Sciatic nerve (tissue), 2 donors: ENCODE measurements around the gene C1orf52. TPM values are rescaled to one million over a fixed set of nuclear protein-coding genes. Genes with fewer than 3 reads are reported as not detected.

Source experiments
- ATAC-seq: fragments of 200-7000 bp; cut with Tn5 transposase; one replicate; pipeline ENCODE4 v1.9.1; 2020; ENCODE audit warnings: mild to moderate bottlenecking, moderate library complexity
- DNase-seq: peaks from one replicate; pipeline ENCODE4 v3.0.0-alpha.2; 2020; ENCODE audit warnings: low spot score
- intact Hi-C: fragments of 100-400 bp; cut with DNase I; formaldehyde crosslinking; loops from one replicate; pipeline ENCODE4 v1.14.2; 2022
- total RNA-seq: library from RNA; stranded (reverse); fragmentation: NEBNext Ultra II Directional; extraction: Animal tissue kit (Norgen Biotek cat#: 25700); gene quantifications from one replicate; pipeline ENCODE4 v1.2.1, GENCODE V29; 2021
- donor health status: DM: no; HTN: no; CAD: no.
- donor health status: DM: no; HTN: no; CAD: no.

C1orf52 gene
- total RNA-seq, 1 donor from 2014 or later, result 30.9 TPM

GRCh38 chr1:85203573-85204171, 55.8 kb downstream of the C1orf52 start:
- intact Hi-C loops, result no loop called here
- DNase-seq, result no peak
- no peak for ATAC-seq

GRCh38 chr1:85202864-85203255, 56.6 kb downstream of the C1orf52 start:
- ATAC-seq (no peak), DNase-seq (no peak)
- intact Hi-C loops, result no loop called here

- intact Hi-C loops, result no loop called here
- no peak for ATAC-seq
- no peak for DNase-seq
These were observed 57.2 kb downstream of the C1orf52 start for GRCh38 chr1:85202092-85202863.

- ATAC-seq (peak; percentile 92), DNase-seq (peak; percentile 82)
- intact Hi-C loops, result no loop called here
These were observed 57.9 kb downstream of the C1orf52 start for GRCh38 chr1:85201340-85202091.

- ATAC-seq (peak; percentile 79), DNase-seq (peak; percentile 71)
- intact Hi-C loops, result no loop called here
These were observed 58.8 kb downstream of the C1orf52 start, which contains the start of gene SYDE2 for GRCh38 chr1:85200463-85201339. SYDE2 (minus strand) TSS chr1:85201016; CDS start chr1:85200996, 20 bp downstream.

Other genes with a start within 250 kb of the C1orf52 start
- gene MCOLN3, start 211.2 kb downstream of the C1orf52 start, total RNA-seq, result 11.2 TPM
- gene SYDE2, start 58.6 kb downstream of the C1orf52 start, total RNA-seq, result 18.3 TPM
- 17.8 TPM for gene BCL10, start 17.0 kb upstream of the C1orf52 start, total RNA-seq
- gene DDAH1, start 205.5 kb upstream of the C1orf52 start, total RNA-seq, result 35.7 TPM